VCaP (cell line): ENCODE results near the gene KIAA0232.

Experiments used
- H3K27ac ChIP-seq: fragments of 450-650 bp; 2 replicates; pipeline ENCODE4 v1.5.1; 2017
- CTCF ChIP-seq: fragments of 450-650 bp; conservative IDR thresholded peaks from 2 replicates; pipeline ENCODE4 v1.5.1; 2017; ENCODE audit warnings: mild to moderate bottlenecking, moderate library complexity

KIAA0232 gene

GRCh38 chr4:6782147-6782845 lies at the start of gene KIAA0232:
KIAA0232 (plus strand) TSS chr4:6782727; CDS start chr4:6824454, 41,727 bp downstream.
- peak; percentile 16; the same call in 1 of the 2 replicates for TF ChIP-seq CTCF
- H3K27ac ChIP-seq = peak within 1 kb of the TSS; percentile 96

GRCh38 chr4:6733358-6734164 lies 49.0 kb upstream of the KIAA0232 start:
- no peak for TF ChIP-seq CTCF
- no peak overlapping the region for H3K27ac ChIP-seq

- no peak overlapping the region for H3K27ac ChIP-seq
- TF ChIP-seq CTCF = no peak
Measured at GRCh38 chr4:6734165-6734786, 48.3 kb upstream of the KIAA0232 start.

GRCh38 chr4:6739920-6740319 lies 42.6 kb upstream of the KIAA0232 start:
- no peak overlapping the region for H3K27ac ChIP-seq
- TF ChIP-seq CTCF = no peak

- no peak for TF ChIP-seq CTCF
- no peak overlapping the region for H3K27ac ChIP-seq
Measured at GRCh38 chr4:6740347-6740746, 42.2 kb upstream of the KIAA0232 start.

- H3K27ac ChIP-seq = no peak overlapping the region
- no peak for TF ChIP-seq CTCF
Measured at GRCh38 chr4:6742507-6742906, 40.0 kb upstream of the KIAA0232 start.

GRCh38 chr4:6742989-6743388 lies 39.5 kb upstream of the KIAA0232 start:
- H3K27ac ChIP-seq = no peak overlapping the region
- no peak for TF ChIP-seq CTCF
